SK-N-SH (cell line): ENCODE measurements around the gene SLC8A1. TPM values are rescaled to one million over a fixed set of nuclear protein-coding genes. Genes with fewer than 3 reads are reported as not detected.

ENCODE experiments used
- CTCF ChIA-PET: fragments of 300-600, 350-600 bp; formaldehyde crosslinking; extraction: SDS; loops from one replicate; lab custom pipeline; 2021; lab: Yijun Ruan, JAX
- POLR2A ChIA-PET: fragments of 350-600 bp; sonication (Branson Sonifier 250); formaldehyde crosslinking; extraction: SDS; loops from one replicate; lab custom pipeline; 2020; ENCODE audit warnings: antibody characterized with exemption, inconsistent platforms; lab: Yijun Ruan, JAX
- DNase-seq: peaks from one replicate; pipeline ENCODE4 v3.0.0; 2012
- H2AFZ ChIP-seq: fragments of 200-600 bp; sonication (generic); 2 replicates; pipeline ENCODE4 v1.8.1; 2016; ENCODE audit warnings: antibody characterized with exemption, mild to moderate bottlenecking, low read depth
- H3F3A ChIP-seq: fragments of 200-600 bp; sonication (generic); replicated peaks from 2 replicates; pipeline ENCODE3; 2016; ENCODE audit warnings: antibody characterized with exemption, mild to moderate bottlenecking; ENCODE audit not compliant: insufficient read depth
- H3K27ac ChIP-seq, 2 experiments: fragments of 200-500 bp in 1 of 2; fragments of 200-600 bp in 1 of 2; sonication (Bioruptor generic) in 1 of 2; sonication (generic), shearing (Covaris generic) in 1 of 2; 2 replicates each; pipeline versions ENCODE4 v1.5.1 to v1.6.1; 2014 to 2016; ENCODE audit warnings: low read depth in 2 of 2, inconsistent platforms in 1 of 2, low read length in 1 of 2, mild to moderate bottlenecking in 1 of 2, mixed read lengths in 1 of 2
- H3K27me3 ChIP-seq: fragments of 200-600 bp; sonication (generic), shearing (Covaris generic); 2 replicates; pipeline ENCODE4 v1.6.1; 2016; ENCODE audit warnings: mixed run types; ENCODE audit not compliant: insufficient read depth
- H3K36me3 ChIP-seq, 2 experiments: fragments of 200-500 bp in 1 of 2; fragments of 200-600 bp in 1 of 2; sonication (Bioruptor generic) in 1 of 2; sonication (generic) in 1 of 2; replicated peaks in 1 of 2; 2 replicates each; pipeline versions ENCODE3 to v1.5.1; 2014 to 2016; ENCODE audit warnings: low read length in 1 of 2, mild to moderate bottlenecking in 1 of 2; ENCODE audit not compliant: insufficient read depth in 2 of 2, control insufficient read depth in 1 of 2
- H3K4me1 ChIP-seq, 2 experiments: fragments of 200-500 bp in 1 of 2; fragments of 200-600 bp in 1 of 2; sonication (Bioruptor generic) in 1 of 2; sonication (generic), shearing (Covaris generic) in 1 of 2; 2 replicates each; pipeline versions ENCODE4 v1.5.1 to v1.6.1; 2014 to 2016; ENCODE audit warnings: low read depth in 1 of 2, low read length in 1 of 2, mixed run types in 1 of 2; ENCODE audit not compliant: insufficient read depth in 2 of 2, control insufficient read depth in 1 of 2
- H3K4me2 ChIP-seq: fragments of 200-600 bp; sonication (generic), shearing (Covaris generic); 2 replicates; pipeline ENCODE4 v1.6.1; 2017; ENCODE audit warnings: mixed run types
- H3K4me3 ChIP-seq, 2 experiments: fragments of 200-500 bp in 1 of 2; fragments of 200-600 bp in 1 of 2; sonication (Bioruptor generic) in 1 of 2; sonication (generic), shearing (Covaris generic) in 1 of 2; 2 replicates each; pipeline versions ENCODE4 v1.5.1 to v1.8.1; 2014 to 2016; ENCODE audit warnings: low read depth in 2 of 2, inconsistent platforms in 1 of 2, low read length in 1 of 2, mild to moderate bottlenecking in 1 of 2, mixed read lengths in 1 of 2, moderate library complexity in 1 of 2
- H3K79me2 ChIP-seq: fragments of 200-600 bp; sonication (generic); 2 replicates; pipeline ENCODE4 v1.8.1; 2017; ENCODE audit warnings: mild to moderate bottlenecking; ENCODE audit not compliant: insufficient read depth
- H3K9ac ChIP-seq: fragments of 200-600 bp; sonication (generic); 2 replicates; pipeline ENCODE4 v1.6.1; 2017; ENCODE audit warnings: mixed run types
- H3K9me2 ChIP-seq: fragments of 200-600 bp; sonication (generic); 2 replicates; pipeline ENCODE4 v1.6.1; 2017; ENCODE audit warnings: mixed run types
- H3K9me3 ChIP-seq: fragments of 200-600 bp; sonication (generic); 2 replicates; pipeline ENCODE4 v1.6.1; 2017; ENCODE audit warnings: mixed run types, mild to moderate bottlenecking, moderate library complexity
- H4K20me1 ChIP-seq: fragments of 200-600 bp; sonication (generic); 2 replicates; pipeline ENCODE4 v1.6.1; 2017; ENCODE audit warnings: mild to moderate bottlenecking, mixed run types; ENCODE audit not compliant: insufficient read depth
- CTCF ChIP-seq: fragments of 200-600 bp; sonication (generic); IDR thresholded peaks from 2 replicates; pipeline ENCODE4 v1.6.1; 2017; ENCODE audit warnings: antibody characterized with exemption, mild to moderate bottlenecking, moderate library complexity
- EP300 ChIP-seq, 2 experiments: IDR thresholded peaks; 2 replicates each; pipeline versions ENCODE4 v1.4.0 to v1.6.1; 2012; ENCODE audit warnings: borderline replicate concordance in 1 of 2, low read depth in 1 of 2, low read length in 1 of 2
- FOSL2 ChIP-seq: IDR thresholded peaks from 2 replicates; pipeline ENCODE4 v1.4.0; 2012; ENCODE audit warnings: low read depth, mild to moderate bottlenecking, moderate library complexity, borderline replicate concordance
- FOXJ3 ChIP-seq: sonication (generic); formaldehyde crosslinking; IDR thresholded peaks from 2 replicates; pipeline ENCODE4 v1.5.1; 2020; ENCODE audit warnings: mild to moderate bottlenecking, missing genetic modification reagents
- FOXM1 ChIP-seq: IDR thresholded peaks from 2 replicates; pipeline ENCODE4 v1.4.0; 2012; ENCODE audit warnings: low read depth, mild to moderate bottlenecking
- MEF2A ChIP-seq: IDR thresholded peaks from 2 replicates; pipeline ENCODE4 v1.4.0; 2012; ENCODE audit warnings: low read depth, borderline replicate concordance
- MXI1 ChIP-seq: IDR thresholded peaks from 2 replicates; pipeline ENCODE4 v1.6.1; 2012; ENCODE audit warnings: mild to moderate bottlenecking, low read depth, low read length, improper control_type of control experiment
- NFIC ChIP-seq: IDR thresholded peaks from 2 replicates; pipeline ENCODE4 v1.4.0; 2012; ENCODE audit warnings: borderline replicate concordance
- NRF1 ChIP-seq: IDR thresholded peaks from 2 replicates; pipeline ENCODE4 v1.6.1; 2012; ENCODE audit warnings: low read depth, mild to moderate bottlenecking, low read length
- POLR2AphosphoS5 ChIP-seq: IDR thresholded peaks from 2 replicates; pipeline ENCODE4 v1.6.1; 2012; ENCODE audit warnings: low read depth, low read length
- RAD21 ChIP-seq: IDR thresholded peaks from 2 replicates; pipeline ENCODE4 v1.6.1; 2012; ENCODE audit warnings: mild to moderate bottlenecking, low read length
- RCOR1 ChIP-seq: fragments of 150-350 bp; IDR thresholded peaks from 2 replicates; pipeline ENCODE4 v1.6.1; 2017; ENCODE audit warnings: antibody characterized with exemption, low read length
- REST ChIP-seq: IDR thresholded peaks from 2 replicates; pipeline ENCODE4 v1.6.1; 2012; ENCODE audit warnings: mild to moderate bottlenecking, low read depth, low read length, moderate library complexity
- RXRA ChIP-seq: IDR thresholded peaks from 2 replicates; pipeline ENCODE4 v1.4.0; 2012; ENCODE audit warnings: low read depth, mild to moderate bottlenecking, borderline replicate concordance
- SIN3A ChIP-seq: IDR thresholded peaks from 2 replicates; pipeline ENCODE4 v1.6.1; 2012; ENCODE audit warnings: low read depth, mild to moderate bottlenecking, low read length, moderate library complexity, borderline replicate concordance
- TAF1 ChIP-seq: IDR thresholded peaks from 2 replicates; pipeline ENCODE4 v1.6.1; 2012; ENCODE audit warnings: low read depth, mild to moderate bottlenecking, low read length, moderate library complexity, borderline replicate concordance
- TCF12 ChIP-seq: IDR thresholded peaks from 2 replicates; pipeline ENCODE4 v1.4.0; 2012
- TEAD4 ChIP-seq: IDR thresholded peaks from 2 replicates; pipeline ENCODE4 v1.4.0; 2012; ENCODE audit warnings: mild to moderate bottlenecking, borderline replicate concordance; ENCODE audit not compliant: insufficient read depth
- YY1 ChIP-seq: IDR thresholded peaks from 2 replicates; pipeline ENCODE4 v1.4.0; 2012; ENCODE audit warnings: low read depth, mild to moderate bottlenecking
- polyA plus RNA-seq, 3 experiments: library from polyadenylated mRNA; depleted of rRNA; stranded (reverse); fragments of >200 nt; gene quantifications; 2 replicates each; pipeline ENCODE4 v1.2.3, GENCODE V29; 2012
- TF ChIP-seq, protein P1 (sequence below): fragments of 150-350 bp; IDR thresholded peaks from 2 replicates; pipeline ENCODE4 v1.6.1; 2017; ENCODE audit warnings: antibody characterized with exemption, low read length, low read depth, borderline replicate concordance

Gene SLC8A1
- polyA plus RNA-seq, 1 of the 3 experiments (the other 2 are of a cell fraction), result 3.2 TPM

GRCh38 chr2:40226637-40227036 lies 225.3 kb downstream of the SLC8A1 start:
- CTCF ChIA-PET, result no interaction called here
- H2AFZ ChIP-seq, result no peak overlapping the region
- no peak overlapping the region for H3K27ac ChIP-seq
- no peak for TF ChIP-seq RCOR1
- no peak for TF ChIP-seq CTCF
- TF ChIP-seq TEAD4, result no peak
- no peak for TF ChIP-seq TCF12
- TF ChIP-seq YY1, result no peak
- TF ChIP-seq MXI1, result no peak
- no peak for TF ChIP-seq FOXJ3 (CRISPR knock-in tag)
- TF ChIP-seq NFIC, result no peak
- TF ChIP-seq SIN3A, result no peak
- TF ChIP-seq FOSL2, result no peak
- TF ChIP-seq EP300 (IDR thresholded peaks at IDR 0.05; ENCODE audit: borderline replicate concordance in 1 of 2, low read depth in 1 of 2, low read length in 1 of 2), result no peak
- TF ChIP-seq, protein P1, sequence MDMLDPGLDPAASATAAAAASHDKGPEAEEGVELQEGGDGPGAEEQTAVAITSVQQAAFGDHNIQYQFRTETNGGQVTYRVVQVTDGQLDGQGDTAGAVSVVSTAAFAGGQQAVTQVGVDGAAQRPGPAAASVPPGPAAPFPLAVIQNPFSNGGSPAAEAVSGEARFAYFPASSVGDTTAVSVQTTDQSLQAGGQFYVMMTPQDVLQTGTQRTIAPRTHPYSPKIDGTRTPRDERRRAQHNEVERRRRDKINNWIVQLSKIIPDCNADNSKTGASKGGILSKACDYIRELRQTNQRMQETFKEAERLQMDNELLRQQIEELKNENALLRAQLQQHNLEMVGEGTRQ, result no peak
- no peak for TF ChIP-seq MEF2A
- no peak for TF ChIP-seq TAF1
- TF ChIP-seq RXRA, result no peak
- TF ChIP-seq REST, result no peak
- TF ChIP-seq RAD21, result no peak
- TF ChIP-seq FOXM1, result no peak
- TF ChIP-seq NRF1, result no peak
- no peak for TF ChIP-seq POLR2AphosphoS5
- H3K9me3 ChIP-seq, result no peaks in the 10 kb centered on the region
- H3K4me1 ChIP-seq, result no peaks in the 10 kb centered on the region; a peak in 2 of 4 replicates
- no peak overlapping the region for H3K9ac ChIP-seq
- no peaks in the 10 kb centered on the region for H3K36me3 ChIP-seq
- no peak for DNase-seq
- H4K20me1 ChIP-seq, result no peaks in the 10 kb centered on the region
- no peak overlapping the region for H3K4me2 ChIP-seq
- POLR2A ChIA-PET, result no interaction called here
- no peaks in the 10 kb centered on the region for H3F3A ChIP-seq
- H3K79me2 ChIP-seq, result no peaks in the 10 kb centered on the region
- no peak overlapping the region for H3K4me3 ChIP-seq
- no peaks in the 10 kb centered on the region for H3K27me3 ChIP-seq
- H3K9me2 ChIP-seq, result no peaks in the 10 kb centered on the region
